ENCODE data around the gene COL4A2.

Gene COL4A2

DNA sequence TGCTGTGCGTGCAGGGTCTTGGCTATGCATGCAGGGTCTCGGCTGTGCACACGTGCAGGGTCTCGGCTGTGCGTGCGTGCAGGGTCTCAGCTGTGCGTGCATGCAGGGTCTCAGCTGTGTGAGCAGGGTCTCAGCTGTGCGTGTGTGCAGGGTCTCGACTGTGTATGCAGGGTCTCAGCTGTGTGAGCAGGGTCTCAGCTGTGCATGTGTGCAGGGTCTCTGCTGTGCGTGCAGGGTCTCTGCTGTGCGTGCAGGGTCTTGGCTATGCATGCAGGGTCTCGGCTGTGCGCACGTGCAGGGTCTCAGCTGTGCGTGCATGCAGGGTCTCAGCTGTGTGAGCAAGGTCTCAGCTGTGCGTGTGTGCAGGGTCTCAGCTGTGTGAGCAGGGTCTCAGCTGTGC, 212.0 kb downstream of the COL4A2 start:
- no peaks in the 10 kb centered on the region for H3K4me1 ChIP-seq (ENCODE audit: insufficient read depth, low read length)
- H3K27ac ChIP-seq (ENCODE audit: low read length) = no peak overlapping the region
- no peaks in the 10 kb centered on the region for H3K27me3 ChIP-seq (ENCODE audit: insufficient read depth, low read length)
- no peak overlapping the region for H3K9ac ChIP-seq (ENCODE audit: low read depth, low read length)
- no peaks in the 10 kb centered on the region for H3K9me3 ChIP-seq (ENCODE audit: insufficient read depth, low read depth, low read length)
- peaks cover 8% of the 10 kb centered on the region; the same call in 1 of the 2 replicates for H3K36me3 ChIP-seq (ENCODE audit: insufficient read depth, low read depth, low read length)
- no peak overlapping the region for H3K4me3 ChIP-seq (ENCODE audit: low read length)

DNA sequence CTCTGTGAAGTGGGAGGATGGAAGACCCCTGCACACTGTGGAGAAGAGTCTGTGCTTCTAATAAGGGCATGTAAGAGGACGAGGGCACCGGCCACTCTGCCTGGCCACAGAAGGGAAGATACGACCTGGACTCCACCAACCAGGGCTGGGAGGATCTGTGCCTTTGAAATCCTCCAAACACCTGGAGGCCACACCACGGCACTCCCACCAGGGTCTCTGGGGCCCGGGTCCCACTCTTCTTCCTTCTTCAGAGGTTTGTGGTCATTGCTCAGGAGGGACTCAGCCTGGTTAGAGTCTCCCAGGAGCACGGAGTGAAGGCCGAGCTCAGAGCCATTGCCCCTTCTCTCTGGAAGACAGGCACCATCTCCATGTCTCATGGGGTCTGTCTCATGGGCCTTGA, 212.4 kb downstream of the COL4A2 start:
- no peak overlapping the region for H3K9ac ChIP-seq (ENCODE audit: low read depth, low read length)
- H3K36me3 ChIP-seq (ENCODE audit: insufficient read depth, low read depth, low read length) = peaks cover 8% of the 10 kb centered on the region; the same call in 1 of the 2 replicates
- no peaks in the 10 kb centered on the region for H3K27me3 ChIP-seq (ENCODE audit: insufficient read depth, low read length)
- H3K4me3 ChIP-seq (ENCODE audit: low read length) = no peak overlapping the region
- H3K4me1 ChIP-seq (ENCODE audit: insufficient read depth, low read length) = no peaks in the 10 kb centered on the region
- no peak overlapping the region for H3K27ac ChIP-seq (ENCODE audit: low read length)
- no peaks in the 10 kb centered on the region for H3K9me3 ChIP-seq (ENCODE audit: insufficient read depth, low read depth, low read length)

DNA sequence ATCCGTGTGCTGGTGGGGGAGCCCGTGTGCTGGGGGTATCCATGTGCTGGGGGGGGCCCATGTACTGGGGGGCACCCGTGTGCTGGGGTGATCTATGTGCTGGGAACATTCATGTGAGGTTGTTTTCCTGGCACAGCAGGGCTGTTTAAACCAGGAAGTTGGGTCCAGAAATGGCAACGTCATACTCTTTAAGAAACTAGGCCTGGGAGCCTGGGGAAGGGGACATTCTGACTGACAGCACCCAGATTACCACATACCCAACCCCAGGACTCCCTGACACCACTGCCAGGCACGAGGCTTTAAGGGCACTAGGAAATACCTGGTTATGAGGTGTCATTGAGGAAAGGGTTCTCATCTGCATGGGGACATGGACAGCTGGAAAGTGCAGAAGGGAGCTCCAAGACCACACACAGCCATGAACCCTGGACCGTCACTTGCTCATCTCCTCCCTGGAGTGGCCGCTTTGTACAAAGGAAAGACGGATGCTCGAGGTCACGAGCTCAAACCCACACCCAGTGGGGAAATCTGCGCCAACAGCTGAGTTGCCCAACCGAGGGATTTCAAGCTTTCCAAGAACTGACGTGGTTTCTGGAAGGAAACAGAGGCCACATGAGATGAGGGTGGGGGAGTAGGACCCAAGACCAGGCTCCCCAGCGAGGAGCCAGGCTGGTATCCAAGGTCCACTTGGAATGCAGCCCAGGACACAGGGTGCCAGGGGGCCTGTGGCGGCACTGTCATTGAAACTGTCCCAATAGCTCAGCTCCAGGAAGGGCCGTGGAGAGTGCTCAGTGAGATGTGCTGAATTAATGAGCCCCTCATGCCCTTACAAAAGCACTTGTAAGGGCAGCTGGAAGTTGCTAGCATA, 213.6 kb downstream of the COL4A2 start:
- no peaks in the 10 kb centered on the region for H3K27me3 ChIP-seq (ENCODE audit: insufficient read depth, low read length)
- no peak overlapping the region for H3K4me3 ChIP-seq (ENCODE audit: low read length)
- H3K36me3 ChIP-seq (ENCODE audit: insufficient read depth, low read depth, low read length) = peaks cover 8% of the 10 kb centered on the region; the same call in 1 of the 2 replicates
- H3K27ac ChIP-seq (ENCODE audit: low read length) = no peak overlapping the region
- no peaks in the 10 kb centered on the region for H3K9me3 ChIP-seq (ENCODE audit: insufficient read depth, low read depth, low read length)
- H3K4me1 ChIP-seq (ENCODE audit: insufficient read depth, low read length) = no peaks in the 10 kb centered on the region
- H3K9ac ChIP-seq (ENCODE audit: low read depth, low read length) = no peak overlapping the region

DNA sequence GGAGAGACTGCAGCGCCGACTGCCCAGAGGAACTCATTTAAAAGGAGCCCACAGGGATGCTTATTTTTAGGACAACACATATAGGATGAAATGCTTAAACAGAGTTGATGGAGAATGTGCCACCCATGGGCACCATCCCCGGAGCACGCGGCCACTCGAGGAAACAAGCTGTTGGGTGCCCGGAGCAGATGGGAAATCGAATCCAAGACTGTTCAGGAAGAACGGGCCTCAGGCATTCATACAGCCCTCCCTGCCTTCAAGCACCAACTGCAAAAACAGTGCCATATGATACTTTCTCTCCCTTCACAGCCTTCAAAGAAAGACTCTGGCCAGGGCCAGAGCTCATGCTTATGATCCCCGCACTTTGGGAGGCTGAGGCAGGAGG, 214.2 kb downstream of the COL4A2 start:
- Histone ChIP-seq H3K9ac (ENCODE audit: low read depth, low read length) (no peak overlapping the region), H3K36me3 (ENCODE audit: insufficient read depth, low read depth, low read length) (peaks cover 8% of the 10 kb centered on the region; the same call in 1 of the 2 replicates), H3K9me3 (ENCODE audit: insufficient read depth, low read depth, low read length) (no peaks in the 10 kb centered on the region), H3K4me3 (ENCODE audit: low read length) (no peak overlapping the region), H3K27me3 (ENCODE audit: insufficient read depth, low read length) (no peaks in the 10 kb centered on the region), H3K27ac (ENCODE audit: low read length) (no peak overlapping the region), H3K4me1 (ENCODE audit: insufficient read depth, low read length) (no peaks in the 10 kb centered on the region)

DNA sequence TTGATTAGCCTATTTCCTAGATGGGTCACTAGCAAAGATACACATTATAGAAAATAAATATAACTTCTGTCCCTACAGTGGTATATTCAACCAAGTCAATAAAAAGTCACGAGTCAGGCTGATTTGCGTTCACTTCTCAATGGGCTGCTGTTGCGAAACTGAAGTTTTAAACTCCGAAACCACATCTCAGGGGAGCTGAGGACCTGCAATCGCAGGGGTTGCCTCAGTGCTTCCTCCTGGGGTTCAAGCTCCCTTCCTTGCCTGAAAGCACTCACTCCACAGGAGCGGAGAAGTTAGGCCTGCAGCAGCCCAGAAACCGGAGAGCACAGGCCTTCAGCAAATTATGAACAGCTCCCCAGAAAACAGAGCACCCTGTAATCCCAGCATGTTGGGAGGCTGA, 214.9 kb downstream of the COL4A2 start:
- Histone ChIP-seq H3K4me1 (ENCODE audit: insufficient read depth, low read length) (no peaks in the 10 kb centered on the region), H3K9ac (ENCODE audit: low read depth, low read length) (no peak overlapping the region), H3K9me3 (ENCODE audit: insufficient read depth, low read depth, low read length) (no peaks in the 10 kb centered on the region), H3K4me3 (ENCODE audit: low read length) (no peak overlapping the region), H3K36me3 (ENCODE audit: insufficient read depth, low read depth, low read length) (peaks cover 8% of the 10 kb centered on the region; the same call in 1 of the 2 replicates), H3K27me3 (ENCODE audit: insufficient read depth, low read length) (no peaks in the 10 kb centered on the region), H3K27ac (ENCODE audit: low read length) (no peak overlapping the region)

DNA sequence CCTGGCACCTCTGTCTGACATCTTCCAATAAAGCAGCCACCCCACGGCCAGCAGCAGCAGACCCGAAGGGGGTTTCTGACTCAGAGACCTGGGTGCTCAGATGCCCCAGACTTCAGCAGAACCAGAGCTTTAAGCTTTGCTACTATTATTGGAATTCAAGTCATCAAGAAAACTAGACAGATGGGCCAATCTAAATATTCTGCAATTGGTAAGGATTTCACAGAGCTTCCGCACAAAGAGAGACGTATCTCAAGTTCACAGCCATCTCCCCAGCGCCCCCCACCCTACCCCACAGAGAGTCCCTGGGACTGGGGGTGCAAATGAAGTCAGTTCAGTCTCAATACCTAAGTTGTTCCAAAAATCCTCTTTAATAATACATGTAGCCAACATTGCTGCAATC, 215.6 kb downstream of the COL4A2 start:
- Histone ChIP-seq H3K27me3 (ENCODE audit: insufficient read depth, low read length) (no peaks in the 10 kb centered on the region), H3K27ac (ENCODE audit: low read length) (no peak overlapping the region), H3K9me3 (ENCODE audit: insufficient read depth, low read depth, low read length) (no peaks in the 10 kb centered on the region), H3K4me3 (ENCODE audit: low read length) (no peak overlapping the region), H3K4me1 (ENCODE audit: insufficient read depth, low read length) (0 out of 2 replicates have a peak, but pooled peaks cover 2% of the 10 kb centered on the region), H3K9ac (ENCODE audit: low read depth, low read length) (no peak overlapping the region), H3K36me3 (ENCODE audit: insufficient read depth, low read depth, low read length) (peaks cover 8% of the 10 kb centered on the region; the same call in 1 of the 2 replicates)

DNA sequence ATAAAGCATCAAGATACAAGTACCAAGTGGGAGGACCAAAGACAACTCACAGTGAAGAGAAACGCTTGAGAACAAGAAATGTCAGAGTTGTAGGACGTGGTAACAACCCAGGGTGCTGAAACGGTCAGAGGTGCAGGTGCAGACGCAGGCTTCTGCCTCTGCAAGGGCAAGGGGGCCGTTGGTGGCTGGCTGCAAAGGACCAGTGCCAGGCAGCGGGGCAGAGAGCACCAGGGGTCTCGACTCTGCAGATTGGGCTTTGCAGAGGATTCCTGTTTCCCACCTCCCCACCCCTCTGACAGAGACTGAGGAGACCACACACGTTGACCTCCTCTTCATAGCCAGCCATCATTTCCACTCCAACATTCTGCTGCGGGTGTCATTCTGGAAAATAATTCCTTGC, 216.1 kb downstream of the COL4A2 start:
- no peak overlapping the region for H3K9ac ChIP-seq (ENCODE audit: low read depth, low read length)
- no peak overlapping the region for H3K4me3 ChIP-seq (ENCODE audit: low read length)
- H3K27me3 ChIP-seq (ENCODE audit: insufficient read depth, low read length) = no peaks in the 10 kb centered on the region
- no peaks in the 10 kb centered on the region for H3K9me3 ChIP-seq (ENCODE audit: insufficient read depth, low read depth, low read length)
- H3K27ac ChIP-seq (ENCODE audit: low read length) = no peak overlapping the region
- 0 out of 2 replicates have a peak, but pooled peaks cover 2% of the 10 kb centered on the region for H3K4me1 ChIP-seq (ENCODE audit: insufficient read depth, low read length)
- H3K36me3 ChIP-seq (ENCODE audit: insufficient read depth, low read depth, low read length) = peaks cover 8% of the 10 kb centered on the region; the same call in 1 of the 2 replicates

DNA sequence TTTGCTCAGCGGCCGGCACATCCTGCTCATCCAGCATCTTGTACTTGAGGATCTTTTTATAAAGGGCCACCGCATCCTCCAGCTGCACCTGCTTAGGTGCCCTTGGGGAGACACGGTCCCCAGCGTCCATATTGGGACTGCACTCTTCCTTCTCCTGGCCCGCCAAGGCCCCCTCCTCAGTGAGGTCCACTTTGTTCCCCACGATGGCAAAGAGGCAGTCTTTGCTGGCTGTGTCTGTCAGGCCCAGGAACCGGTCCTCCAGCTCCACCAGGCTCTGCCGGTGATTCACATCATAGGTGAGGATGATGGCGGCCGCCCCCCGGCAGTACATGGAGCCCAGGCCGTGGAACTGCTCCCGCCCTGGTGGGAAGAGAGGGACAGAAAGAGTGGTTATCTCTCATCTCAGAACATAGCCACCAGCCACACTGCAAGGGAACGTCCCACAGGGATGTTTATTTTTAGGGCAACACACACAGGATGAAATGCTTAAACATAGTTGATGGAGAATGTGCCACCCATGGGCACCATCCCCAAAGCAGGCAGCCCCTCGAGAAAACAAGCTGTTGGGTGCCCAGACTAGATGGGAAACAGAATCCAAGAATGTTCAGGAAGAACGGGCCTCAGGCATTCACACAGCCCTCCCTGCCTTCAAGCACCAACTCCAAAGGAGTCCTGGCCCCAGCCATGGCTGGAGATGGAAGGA, 216.9 kb downstream of the COL4A2 start:
- Histone ChIP-seq H3K9me3 (ENCODE audit: insufficient read depth, low read depth, low read length) (no peaks in the 10 kb centered on the region), H3K27ac (ENCODE audit: low read length) (no peak overlapping the region), H3K4me1 (ENCODE audit: insufficient read depth, low read length) (peaks cover 9% of the 10 kb centered on the region; the same call in 1 of the 2 replicates), H3K9ac (ENCODE audit: low read depth, low read length) (no peak overlapping the region), H3K4me3 (ENCODE audit: low read length) (no peak overlapping the region), H3K27me3 (ENCODE audit: insufficient read depth, low read length) (no peaks in the 10 kb centered on the region), H3K36me3 (ENCODE audit: insufficient read depth, low read depth, low read length) (peaks cover 8% of the 10 kb centered on the region; the same call in 1 of the 2 replicates)

DNA sequence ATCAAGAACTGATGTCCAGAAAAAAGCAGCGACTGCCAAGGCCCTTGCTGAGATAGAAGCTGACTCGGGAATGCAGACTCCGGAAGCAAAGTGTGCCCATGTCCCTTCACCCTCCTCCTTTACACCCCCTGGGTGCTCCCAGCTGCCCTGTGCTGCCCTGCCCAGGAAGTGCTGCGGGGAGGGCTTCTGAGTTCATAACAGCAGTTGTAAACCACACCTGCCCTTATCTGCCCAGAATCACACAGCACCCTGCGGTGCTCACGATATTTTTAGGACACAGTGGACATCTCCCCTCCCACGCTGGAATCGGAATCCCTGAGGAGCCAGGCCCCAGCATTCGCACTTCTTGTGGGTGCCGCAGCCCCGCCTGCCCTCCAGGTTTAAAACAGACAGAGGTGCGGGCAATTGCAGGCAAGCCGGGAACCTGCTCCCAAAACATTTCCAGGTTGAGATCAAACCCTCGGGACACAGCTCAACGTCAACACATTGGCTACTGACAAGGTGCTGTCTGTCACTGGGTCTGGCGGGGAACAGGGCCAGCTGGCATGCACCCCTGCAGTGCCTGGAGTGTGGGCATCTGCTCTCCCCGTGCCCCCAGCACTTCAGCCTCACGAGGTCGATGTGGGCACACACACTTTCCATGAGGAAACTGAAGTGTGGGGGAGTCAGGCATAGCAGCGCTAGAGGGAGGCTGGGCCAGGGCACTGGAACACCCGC, 217.6 kb downstream of the COL4A2 start:
- Histone ChIP-seq H3K4me1 (ENCODE audit: insufficient read depth, low read length) (peaks cover 9% of the 10 kb centered on the region; the same call in 1 of the 2 replicates), H3K9me3 (ENCODE audit: insufficient read depth, low read depth, low read length) (no peaks in the 10 kb centered on the region), H3K9ac (ENCODE audit: low read depth, low read length) (no peak overlapping the region), H3K4me3 (ENCODE audit: low read length) (no peak overlapping the region), H3K27ac (ENCODE audit: low read length) (no peak overlapping the region), H3K27me3 (ENCODE audit: insufficient read depth, low read length) (no peaks in the 10 kb centered on the region), H3K36me3 (ENCODE audit: insufficient read depth, low read depth, low read length) (peaks cover 8% of the 10 kb centered on the region; the same call in 1 of the 2 replicates)

DNA sequence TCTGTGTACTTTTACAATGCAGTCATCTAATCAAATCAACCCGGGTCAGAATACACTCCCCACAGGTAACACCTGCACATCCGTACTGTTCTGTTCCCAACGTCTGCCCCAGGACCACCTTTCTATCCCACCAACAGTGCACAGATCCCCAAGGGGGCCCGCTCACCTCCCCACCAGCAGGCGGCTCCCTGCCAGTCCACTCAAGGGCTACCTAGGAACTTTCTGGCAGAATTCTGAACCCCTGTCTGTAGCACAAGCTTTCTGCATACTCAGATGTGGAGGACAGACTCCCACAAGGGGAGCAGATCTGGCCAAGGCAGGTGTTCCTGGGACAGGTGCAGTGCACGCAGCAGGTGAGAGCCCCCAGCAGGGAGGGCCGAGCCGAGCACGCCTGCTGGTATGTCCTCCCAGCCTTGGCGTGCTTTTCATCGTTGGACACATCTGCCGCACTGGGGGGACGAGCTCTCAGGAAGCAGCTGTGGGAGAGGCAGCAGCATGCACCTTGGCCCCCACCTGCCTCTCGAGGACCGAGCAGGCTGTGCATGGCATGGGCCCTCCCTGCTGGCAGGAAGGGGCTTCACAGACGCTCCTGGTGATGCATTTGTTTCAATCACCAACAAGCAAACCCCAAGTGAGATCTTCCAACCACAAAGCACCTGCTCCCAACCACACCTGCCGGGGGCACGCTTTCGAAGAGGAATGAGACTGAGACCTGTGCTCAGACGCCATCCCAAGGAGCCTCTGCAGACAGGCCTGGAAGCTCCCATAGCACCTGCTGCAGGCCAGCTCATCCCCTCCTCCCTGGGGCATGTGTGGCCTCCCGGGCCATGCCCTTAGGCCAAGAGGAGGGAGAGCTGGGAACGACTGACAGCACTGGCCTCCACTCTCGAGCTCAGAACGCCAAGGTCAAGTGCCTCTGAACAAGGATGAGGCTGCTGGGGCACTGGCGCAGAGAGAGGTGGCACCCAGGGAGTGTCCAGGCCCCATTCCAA, 218.5 kb downstream of the COL4A2 start:
- Histone ChIP-seq H3K27ac (ENCODE audit: low read length) (no peak overlapping the region), H3K36me3 (ENCODE audit: insufficient read depth, low read depth, low read length) (peaks cover 8% of the 10 kb centered on the region; the same call in 1 of the 2 replicates), H3K9ac (ENCODE audit: low read depth, low read length) (no peak overlapping the region), H3K27me3 (ENCODE audit: insufficient read depth, low read length) (no peaks in the 10 kb centered on the region), H3K9me3 (ENCODE audit: insufficient read depth, low read depth, low read length) (no peaks in the 10 kb centered on the region), H3K4me1 (ENCODE audit: insufficient read depth, low read length) (peaks cover 9% of the 10 kb centered on the region; the same call in 1 of the 2 replicates), H3K4me3 (ENCODE audit: low read length) (no peak overlapping the region)

Data from iPS-20b (cell line).